Brain pericyte (primary cell): Measurements from ENCODE around the gene SRP68.

Experiments used
- DNase-seq: peaks from one replicate; pipeline ENCODE4 v3.0.0-alpha.2; 2012; ENCODE audit warnings: low read depth, low spot score

The SRP68 gene

DNA sequence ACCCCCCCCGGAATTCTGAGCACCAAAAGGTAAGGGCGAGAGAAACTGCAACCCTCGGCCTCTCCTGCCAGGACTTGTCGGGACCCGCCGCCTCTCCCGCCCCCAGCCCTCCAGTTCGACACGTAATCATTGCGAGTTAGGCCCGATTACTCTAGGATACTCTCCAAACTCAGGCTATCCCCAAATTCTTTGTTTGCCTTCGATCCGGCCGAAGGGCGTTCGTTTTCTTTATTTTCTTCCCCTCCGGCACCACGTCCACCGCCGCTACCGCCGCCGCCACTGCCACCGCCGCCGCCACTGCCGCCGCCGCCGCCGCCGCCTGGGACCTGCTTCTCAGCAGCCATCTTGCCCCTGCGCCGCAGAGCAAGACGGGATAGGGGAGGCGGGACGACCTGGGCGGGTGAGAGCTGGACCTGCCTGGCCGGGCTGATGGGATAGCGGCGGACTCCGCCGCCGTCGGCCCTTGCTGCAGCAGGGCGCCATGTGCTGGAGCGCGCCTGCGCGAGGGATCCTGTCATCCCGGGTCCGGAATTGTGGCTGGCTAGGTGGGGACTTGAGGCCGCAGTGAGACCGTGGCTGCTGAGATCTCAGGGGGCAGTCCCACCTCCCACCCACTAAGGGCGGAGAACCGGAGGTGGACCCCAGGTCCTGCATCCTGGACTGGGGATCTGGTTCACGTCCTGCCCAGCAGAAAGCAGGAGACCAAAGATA, at the start of gene SRP68:
Gene SRP68 (minus strand): TSS at position 370 of the 711 bp plus-strand sequence. CDS start 26 bp downstream, at position 344.
- peak; percentile 79 for DNase-seq

DNA sequence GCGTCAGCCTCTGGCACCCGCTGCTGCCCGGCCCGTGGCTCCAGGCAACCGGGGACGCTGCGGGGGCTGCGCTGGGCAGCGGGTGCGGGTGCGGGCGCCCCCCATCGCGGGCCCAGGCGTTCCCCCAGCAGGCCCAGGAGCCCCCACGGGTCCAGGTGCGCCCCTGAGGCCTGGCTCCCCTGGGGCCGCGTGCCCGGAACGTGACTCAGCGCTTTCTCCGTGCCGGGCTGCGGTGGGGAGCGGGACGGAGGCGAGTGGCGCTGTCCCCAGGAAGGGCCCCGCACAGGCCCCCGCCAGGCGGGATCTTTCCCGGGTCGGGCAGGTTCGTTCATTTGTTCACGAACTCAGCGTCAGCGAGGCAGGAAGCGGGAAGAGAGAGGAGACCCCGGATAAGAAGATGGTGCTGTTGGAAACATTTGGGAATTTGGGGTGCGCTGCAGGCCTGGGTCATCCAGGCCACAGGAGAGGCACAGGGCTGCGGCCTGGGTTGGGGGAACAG, 49.7 kb upstream of the SRP68 start:
- DNase-seq: no peak

DNA sequence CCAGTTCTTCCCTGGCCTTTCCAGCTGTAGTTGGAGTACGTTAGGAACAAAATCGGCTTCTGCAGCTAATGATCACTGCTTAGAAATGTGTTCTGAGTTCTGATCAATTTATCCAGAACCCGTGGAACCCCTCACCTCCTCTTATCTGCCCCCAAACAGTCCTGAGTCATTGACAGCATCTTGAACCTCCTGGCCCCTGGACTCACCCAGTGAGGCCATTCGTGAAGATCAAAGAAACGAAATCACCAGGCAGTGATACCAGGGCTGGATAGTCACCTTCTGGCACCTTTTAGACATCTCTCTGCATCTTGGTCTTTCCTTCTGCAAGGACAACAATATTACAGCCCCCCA, 48.3 kb upstream of the SRP68 start:
- DNase-seq: no peak

DNA sequence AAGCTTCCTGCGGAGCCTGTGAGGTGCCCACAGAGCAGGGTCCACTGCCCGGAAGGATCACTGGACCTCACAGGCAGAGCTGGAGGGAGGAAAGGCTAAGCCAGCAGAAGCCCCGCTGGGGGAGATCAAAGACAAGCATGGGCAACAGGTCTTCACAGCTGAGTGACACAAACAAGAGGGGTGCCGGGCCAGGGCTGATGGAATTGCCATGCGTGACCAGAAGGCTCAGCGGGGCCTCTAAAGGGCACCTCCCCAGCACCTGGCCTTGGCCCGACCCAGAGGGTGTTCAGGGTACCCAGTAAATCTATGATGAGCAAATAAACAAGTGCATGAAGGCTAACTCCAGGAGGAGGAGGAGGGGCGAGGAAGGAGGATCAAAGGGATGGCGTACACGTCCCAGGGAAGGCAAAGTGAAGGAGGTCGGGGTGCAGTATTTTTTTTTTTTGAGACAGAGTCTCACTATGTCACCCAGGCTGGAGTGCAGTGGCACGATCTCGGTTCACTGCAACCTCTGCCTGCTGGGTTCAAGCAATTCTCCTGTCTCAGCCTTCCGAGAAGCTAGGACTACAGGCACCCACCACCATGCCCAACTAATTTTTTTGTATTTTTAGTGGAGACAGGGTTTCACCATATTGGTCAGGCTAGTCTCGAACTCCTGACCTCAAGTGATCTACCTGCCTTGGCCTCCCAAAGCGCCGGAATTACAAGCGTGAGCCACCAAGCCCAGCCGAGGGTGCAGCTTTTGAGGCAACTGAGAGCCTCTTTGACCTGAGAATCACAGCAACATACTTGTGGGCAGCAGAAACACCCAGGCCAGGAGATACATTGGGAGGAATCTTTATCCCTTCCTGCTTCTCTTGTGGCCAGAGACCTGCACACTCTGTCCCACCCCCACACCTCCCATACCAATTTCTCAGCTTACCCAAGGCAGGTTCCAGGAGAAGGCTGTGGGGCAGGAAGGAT, 47.4 kb upstream of the SRP68 start:
- DNase-seq: no peak

DNA sequence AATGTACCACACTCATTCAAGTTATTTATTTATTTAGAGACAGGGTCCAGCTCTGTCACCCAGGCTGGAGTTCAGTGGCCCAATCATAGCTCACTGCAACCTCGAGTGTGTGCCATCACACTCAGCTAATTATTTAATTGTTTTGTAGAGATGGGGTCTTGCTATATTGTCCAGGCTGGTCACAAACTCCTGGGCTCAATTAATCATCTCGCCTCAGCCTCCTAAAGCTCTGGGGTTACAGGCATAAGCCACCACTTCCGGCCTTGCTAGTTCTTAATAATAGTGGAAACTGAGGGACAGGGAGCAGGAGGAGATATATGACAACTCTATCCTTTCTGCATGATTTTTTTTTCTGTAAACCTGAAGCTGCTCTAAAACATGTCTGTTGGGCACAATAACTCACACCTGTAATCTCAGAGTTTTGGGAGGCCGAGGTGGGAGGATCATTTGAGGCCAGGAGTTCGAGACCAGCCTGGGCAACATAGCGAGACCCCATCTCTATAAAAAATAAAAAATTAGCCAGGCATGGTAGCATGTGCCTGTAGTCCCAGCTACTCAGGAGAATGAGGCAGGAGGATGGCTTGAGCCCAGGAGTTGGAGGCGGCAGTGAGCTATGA, 42.9 kb upstream of the SRP68 start:
- no peak for DNase-seq

DNA sequence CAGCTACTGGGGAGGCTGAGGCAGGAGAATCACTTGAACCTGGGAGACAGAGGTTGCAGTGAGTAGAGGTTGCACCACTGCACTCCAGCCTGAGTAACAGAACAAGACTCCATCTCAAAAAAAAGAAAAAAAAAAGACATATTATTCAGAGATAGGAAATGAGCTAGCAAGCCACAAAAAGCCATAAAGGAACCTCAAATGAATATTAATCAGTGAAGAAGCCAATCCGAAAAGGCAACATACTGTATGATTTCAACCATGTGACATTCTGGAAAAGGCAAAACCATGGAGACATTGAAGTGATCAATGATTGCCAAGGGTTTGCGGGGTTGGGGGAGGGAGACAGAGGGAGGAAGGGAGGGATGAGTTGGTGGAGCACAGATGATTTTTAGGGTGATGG, 39.6 kb upstream of the SRP68 start:
- DNase-seq: no peak

DNA sequence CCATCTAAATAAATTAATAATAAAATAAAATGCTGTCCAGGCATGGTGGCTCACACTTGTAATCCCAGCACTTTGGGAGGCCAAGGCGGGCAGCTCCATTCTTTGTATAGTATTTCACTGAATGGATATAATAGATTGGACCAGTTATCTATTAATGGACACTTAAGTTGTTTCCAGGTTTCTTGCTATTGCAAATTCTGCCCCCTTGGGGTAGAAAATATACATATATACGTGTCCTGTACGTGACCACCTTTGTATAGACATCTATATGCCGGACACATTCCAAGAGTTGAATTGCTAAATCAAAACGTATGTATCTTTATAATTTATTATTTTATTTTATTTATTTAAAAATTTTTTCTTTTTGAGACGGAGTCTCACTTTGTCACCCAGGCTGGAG, 35.2 kb upstream of the SRP68 start:
- no peak for DNase-seq

DNA sequence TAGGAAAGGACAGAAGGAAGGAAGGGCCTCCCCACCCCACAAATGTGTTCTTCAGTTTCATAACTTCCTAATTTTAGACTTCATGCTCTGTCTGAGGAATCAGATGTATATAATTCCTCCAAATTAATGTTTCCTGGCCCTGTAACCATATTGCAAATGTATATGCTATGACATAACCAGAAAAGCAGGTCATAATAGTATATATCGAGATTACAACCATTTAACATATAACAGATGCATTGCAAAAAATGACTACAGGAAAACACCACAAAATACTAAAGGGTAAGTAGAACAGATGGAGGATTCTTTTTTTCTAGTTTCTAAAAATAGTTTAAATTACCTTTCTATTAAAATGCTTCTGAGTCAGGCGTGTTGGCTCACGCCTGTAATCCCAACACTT, 34.4 kb upstream of the SRP68 start:
- DNase-seq: no peak

DNA sequence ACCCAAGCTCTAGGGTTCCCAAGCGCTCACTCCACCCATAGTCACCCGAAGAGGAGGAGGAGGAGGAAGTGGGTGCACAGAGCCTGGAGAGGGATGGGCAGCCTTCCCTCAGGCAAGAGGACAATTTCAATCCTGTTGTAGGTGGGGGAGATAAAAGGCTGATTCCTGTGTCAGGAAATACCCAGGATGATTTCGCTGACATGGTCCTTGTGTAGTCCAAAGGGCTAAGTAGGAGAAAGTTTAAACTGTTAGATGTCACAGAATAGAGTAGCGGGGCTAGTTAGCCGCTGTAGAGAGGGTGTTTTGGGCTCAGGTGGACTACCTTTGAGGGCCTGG, 32.5 kb upstream of the SRP68 start:
- no peak for DNase-seq

DNA sequence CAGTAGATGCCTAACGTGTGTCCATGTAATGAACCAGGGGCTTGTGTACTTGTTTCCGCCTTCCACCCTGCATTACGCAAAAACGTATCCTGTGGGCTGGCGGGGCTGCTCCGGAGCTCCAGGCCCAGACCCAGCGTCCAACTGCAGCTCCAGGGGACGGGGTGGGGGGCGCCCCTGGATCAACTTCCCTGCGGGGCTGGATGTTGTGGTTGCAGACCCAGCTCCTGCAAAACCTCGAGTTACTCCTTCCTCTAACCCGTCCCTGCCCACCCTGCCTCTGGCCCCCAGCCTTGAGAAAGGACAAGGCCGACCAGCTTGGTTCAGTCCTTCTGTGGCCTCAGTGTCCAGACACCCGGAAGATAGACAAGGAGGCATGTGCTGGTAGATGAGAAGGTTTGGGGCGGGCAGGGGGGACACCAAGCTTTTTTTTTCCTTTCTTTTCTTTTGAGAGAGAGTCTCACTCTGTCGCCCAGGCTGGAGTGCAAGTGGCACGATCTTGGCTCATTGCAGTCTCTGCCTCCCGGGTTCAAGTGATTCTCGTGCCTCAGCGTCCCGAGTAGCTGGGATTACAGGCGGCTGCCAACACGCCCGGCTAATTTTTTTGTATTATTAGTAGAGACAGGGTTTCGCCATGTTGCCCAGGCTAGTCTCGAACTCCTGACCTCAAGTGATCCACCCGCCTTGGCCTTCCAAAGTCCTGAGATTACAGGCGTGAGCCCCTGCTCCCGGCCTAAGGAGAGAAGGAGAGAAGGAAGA, 32.0 kb upstream of the SRP68 start:
- DNase-seq: no peak

DNA sequence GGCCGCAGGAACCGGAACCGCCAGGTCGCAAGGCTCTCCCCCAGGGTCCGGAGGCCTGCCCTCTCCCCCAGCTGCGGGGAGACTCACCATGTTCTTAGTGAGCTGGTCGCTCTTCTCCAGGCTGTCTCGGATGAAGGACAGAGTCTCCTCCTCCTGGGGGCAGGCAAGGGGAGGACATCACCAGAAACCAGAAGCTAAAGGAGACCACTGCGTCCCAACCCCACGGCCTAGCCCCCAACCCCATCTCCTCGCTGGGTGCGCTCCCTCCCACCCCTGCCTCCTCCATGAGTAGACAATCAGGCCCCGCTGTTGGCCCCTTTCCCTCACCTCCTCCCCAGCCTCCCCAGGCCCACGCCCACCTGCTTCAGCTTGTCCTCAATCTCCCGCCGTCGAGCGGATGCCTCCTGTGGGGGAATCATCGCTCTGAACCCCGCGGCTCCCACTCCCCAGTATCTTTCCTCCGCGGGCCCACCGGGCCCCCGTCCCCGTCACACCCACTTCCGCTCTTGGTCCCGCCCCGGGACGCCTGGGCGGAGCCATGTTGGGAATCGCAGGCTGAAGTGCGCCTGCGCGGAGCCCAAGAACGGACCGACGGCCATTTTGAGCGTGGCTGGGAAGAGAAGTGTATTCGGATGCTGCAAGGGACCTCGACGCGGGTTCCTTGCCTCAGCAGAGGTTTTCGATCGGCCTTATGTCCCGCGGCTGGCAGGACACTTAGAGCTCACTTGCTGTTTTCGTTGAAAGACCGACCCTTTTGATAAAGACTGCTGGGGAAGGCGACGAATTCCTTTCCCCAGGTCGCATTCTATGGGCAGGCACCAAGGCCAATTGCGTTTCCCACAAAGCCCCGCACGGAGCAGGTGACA, 31.2 kb upstream of the SRP68 start, which contains the start of gene EXOC7:
Gene EXOC7 (minus strand): TSS at position 514 of the 866 bp plus-strand sequence. CDS start 95 bp downstream, at position 419.
- peak; percentile 75 for DNase-seq

DNA sequence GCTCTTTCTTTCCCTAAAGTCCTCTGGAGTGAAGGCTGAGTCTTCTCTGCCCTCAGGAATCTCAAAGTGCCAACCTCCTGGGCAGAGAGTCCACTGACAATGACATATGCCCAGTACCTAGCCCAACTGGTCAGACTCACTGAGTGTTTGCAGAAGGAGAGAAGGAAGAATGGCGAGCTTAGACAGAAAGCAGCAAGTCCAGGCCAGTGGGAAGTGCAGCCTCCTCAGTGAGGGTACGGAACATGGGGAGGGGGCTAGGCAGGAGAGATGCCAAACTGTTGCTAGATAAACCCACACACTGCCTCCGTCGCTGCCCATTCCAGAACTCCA, 30.6 kb upstream of the SRP68 start:
- DNase-seq: no peak

DNA sequence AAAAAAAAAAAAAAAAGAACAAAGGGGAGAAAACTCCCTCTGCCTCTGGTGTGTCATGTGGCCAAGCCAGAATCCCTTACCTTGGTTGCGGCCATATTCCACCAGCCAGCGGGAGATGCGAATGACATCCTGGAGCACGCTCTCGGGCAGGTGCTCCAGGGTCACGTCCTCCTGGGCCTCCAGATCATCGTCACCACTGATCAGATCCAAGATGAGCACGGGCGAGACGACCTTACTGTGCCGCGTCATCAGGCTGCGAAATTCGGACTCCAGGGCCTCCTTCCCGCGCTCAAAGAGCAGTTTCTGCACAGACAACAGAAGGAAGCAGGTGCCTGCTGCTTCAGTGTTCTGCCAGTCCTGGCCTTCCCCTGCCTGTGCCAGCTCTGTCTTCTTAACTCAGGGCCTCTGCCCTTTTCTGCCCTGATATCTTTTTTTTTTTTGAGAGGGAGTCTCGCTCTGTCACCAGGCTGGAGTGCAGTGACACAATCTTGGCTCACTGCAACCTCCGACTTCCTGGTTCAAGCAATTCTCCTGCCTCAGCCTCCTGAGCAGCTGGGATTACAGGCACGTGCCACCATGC, 25.5 kb upstream of the SRP68 start:
- no peak for DNase-seq

DNA sequence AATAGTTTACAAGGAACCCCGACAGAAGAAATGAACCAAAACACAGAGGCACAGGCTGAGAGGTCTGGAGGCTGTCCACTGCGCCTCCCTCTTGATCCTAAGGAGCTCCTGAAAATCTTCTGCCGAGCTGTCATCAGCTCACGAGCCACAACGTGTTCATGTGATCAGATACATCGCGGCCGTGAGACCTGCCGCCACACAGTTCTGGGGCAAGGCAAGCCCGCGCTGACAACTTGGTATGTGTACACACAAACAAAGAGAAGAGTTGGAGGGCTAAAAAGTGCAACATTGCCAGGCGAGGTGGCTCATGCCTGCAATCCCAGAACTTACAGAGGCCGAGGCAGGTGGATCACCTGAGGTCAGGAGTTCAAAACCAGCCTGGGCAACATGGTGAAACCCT, 23.6 kb upstream of the SRP68 start:
- no peak for DNase-seq

DNA sequence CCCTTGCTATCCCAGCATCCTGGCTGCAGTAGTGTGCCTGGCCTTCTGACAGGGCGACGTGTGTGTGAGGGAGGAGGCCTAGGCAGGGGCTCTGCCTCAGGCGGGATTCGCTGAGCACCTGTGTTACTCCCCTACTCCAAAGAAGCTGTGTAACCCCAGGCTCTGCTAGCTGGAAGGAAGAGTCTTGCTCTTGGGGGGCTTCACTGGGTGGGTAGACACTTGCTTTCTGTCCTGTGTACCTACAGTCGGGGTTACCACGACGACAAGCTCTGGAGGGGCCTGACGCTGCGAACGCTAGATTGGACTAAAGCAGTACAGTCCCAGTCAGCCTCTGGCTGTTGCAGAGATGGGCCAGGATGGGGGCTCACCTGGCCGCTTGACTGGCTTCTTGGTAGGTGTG, 21.7 kb upstream of the SRP68 start:
- no peak for DNase-seq

DNA sequence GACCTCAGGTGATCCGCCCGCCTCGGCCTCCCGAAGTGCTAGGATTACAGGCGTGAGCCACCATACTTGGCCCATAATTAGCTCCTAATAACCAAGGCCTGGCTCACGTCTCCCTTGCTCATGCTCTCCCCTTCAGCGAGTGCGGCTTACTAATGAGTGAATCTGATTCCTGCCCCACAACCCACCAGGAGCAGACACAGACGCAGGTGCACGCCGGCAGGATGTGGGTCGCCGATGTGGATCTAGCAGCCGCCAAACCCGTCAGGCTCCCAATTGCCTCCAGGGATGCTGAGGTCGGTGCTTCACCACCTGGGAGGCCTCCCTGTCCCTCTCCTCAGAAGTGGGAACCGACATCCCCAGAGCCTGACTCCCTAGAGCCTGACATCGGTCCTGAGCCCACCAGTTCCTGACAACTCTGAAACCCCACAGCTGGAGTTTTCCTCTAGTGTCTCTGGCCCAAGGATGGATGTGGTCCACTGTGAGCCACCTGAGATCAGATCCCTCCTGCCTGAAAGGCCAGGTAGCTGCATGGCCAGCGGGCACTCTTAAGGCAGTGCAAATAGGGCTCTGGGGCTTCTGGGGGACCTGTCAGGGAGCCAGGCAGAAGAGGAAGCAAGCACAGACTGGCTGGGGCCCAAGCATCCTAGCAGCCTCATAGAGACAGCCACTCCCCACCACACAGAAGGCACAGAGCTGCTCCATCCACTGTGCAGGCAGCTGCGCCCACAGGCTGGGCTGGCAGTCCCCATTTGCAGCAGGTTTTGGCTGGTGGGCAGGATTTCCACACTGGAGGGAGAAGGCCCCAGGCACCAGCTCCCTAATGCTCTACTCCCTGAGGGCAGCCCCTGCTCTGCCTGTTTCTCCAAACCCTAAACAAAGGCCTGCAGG, 20.5 kb upstream of the SRP68 start:
- DNase-seq: no peak

DNA sequence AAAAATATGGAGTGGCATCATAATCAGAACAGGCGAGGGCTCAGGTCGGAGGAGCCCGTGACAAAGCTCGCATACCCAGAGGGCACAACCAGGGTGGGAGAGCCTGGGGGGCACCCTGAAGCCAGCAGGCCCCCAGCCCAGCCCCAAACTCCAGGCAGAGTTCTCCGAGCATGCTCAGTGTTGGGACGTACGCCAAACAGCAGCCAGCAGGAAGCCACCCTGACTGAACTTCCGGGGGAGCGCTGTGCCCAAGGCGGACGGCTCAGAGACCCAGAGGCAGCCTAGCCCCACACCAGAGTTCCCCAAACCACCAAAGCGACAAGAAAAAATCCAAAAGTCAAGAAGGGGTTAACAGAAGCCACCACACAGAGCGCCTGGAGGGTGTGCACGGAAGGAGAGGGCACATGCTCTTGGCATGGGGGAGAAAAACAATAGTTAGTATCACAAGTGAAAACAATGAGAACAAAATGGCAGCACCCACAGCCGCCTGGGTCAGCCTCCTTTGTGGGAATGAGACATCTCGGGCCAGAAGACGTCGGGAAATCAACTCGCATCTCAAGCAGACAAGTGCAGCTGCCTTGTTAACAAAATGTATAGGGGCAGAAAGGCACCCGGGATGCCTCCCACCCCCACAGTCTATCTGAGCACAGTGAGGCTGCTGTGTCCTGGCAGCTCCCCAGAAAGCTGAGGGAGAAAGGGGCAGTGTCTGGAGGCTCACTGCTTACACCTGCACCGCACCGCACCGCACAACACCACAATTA, 19.4 kb upstream of the SRP68 start:
- no peak for DNase-seq

DNA sequence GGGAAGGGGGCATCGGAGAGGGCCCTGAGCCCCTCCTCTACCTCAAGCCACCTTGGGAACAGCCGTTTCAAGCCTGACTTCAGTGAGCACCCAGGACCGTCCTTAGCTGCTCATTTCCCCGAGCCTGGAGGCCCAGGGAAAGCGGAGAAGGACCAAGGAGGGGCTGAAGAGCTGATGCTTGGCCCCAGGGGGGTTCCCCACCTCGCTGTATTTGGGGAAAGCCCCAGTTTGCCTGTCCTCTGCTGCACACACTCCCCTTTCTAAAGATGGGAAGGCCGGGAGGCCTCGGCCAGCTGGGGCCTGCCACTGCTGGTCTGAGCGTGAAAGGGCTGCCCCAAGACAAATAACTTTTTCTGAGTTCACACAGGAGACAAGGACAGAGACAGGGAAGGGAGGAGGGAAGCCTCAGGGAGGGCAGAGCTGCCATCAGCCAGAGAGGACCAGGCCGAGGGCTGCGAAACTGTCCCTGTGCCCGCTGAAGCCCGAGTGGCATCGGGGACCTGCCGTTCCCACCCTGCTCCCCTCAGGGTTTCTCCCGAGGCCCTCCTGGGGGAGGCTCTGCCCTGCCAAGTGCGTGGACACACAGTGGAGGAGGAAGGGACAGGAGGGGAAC, 18.3 kb upstream of the SRP68 start:
- DNase-seq: no peak
